Neural progenitor cell (in vitro differentiated cells): ENCODE data around the gene SLC35B1. TPM values are rescaled to one million over a fixed set of nuclear protein-coding genes. Genes with fewer than 3 reads are reported as not detected.

Experiments
- DNase-seq: peaks from one replicate; pipeline ENCODE4 v3.0.0-alpha.2; 2016; ENCODE audit warnings: low spot score
- H2AFZ ChIP-seq: fragments of 200-600 bp; sonication (generic); replicated peaks from 2 replicates; pipeline ENCODE4 v1.6.1; 2016; ENCODE audit warnings: antibody characterized with exemption
- H3F3A ChIP-seq: fragments of 200-600 bp; sonication (generic); 2 replicates; pipeline ENCODE4 v1.6.1; 2016; ENCODE audit warnings: antibody characterized with exemption, low read depth
- H3K27ac ChIP-seq: fragments of 200-600 bp; sonication (generic); 2 replicates; pipeline ENCODE4 v1.5.1; 2016; ENCODE audit warnings: mild to moderate bottlenecking
- H3K27me3 ChIP-seq: fragments of 200-600 bp; sonication (generic); 2 replicates; pipeline ENCODE4 v1.6.1; 2016; ENCODE audit warnings: mild to moderate bottlenecking, moderate library complexity
- H3K36me3 ChIP-seq: fragments of 200-600 bp; sonication (generic); 2 replicates; pipeline ENCODE4 v1.5.1; 2016
- H3K4me1 ChIP-seq: fragments of 200-600 bp; sonication (generic); 2 replicates; pipeline ENCODE4 v1.6.1; 2016; ENCODE audit warnings: mixed run types
- H3K4me2 ChIP-seq: fragments of 200-600 bp; sonication (generic); 2 replicates; pipeline ENCODE4 v1.6.1; 2016
- H3K4me3 ChIP-seq: fragments of 200-600 bp; sonication (generic); 2 replicates; pipeline ENCODE4 v1.5.1; 2016
- H3K79me2 ChIP-seq: fragments of 200-600 bp; sonication (generic); 2 replicates; pipeline ENCODE4 v1.6.1; 2016; ENCODE audit warnings: low read depth
- H3K9ac ChIP-seq: fragments of 200-600 bp; sonication (generic); 2 replicates; pipeline ENCODE4 v1.6.1; 2016
- H3K9me3 ChIP-seq: fragments of 200-600 bp; sonication (generic); 2 replicates; pipeline ENCODE4 v1.5.1; 2016; ENCODE audit warnings: low read depth
- H4K20me1 ChIP-seq: fragments of 200-600 bp; sonication (generic); 2 replicates; pipeline ENCODE4 v1.6.1; 2016; ENCODE audit warnings: low read depth
- H3K27ac Mint-ChIP-seq: 3 replicates; pipeline ENCODE4 v1.8.0; 2021; ENCODE audit warnings: mixed read lengths
- H3K27me3 Mint-ChIP-seq: 2 replicates; pipeline ENCODE4 v1.8.0; 2022; ENCODE audit warnings: low read depth, mild to moderate bottlenecking, inconsistent platforms, moderate library complexity, mixed read lengths; ENCODE audit not compliant: insufficient read depth
- H3K36me3 Mint-ChIP-seq: 3 replicates; pipeline ENCODE4 v1.8.0; 2021; ENCODE audit warnings: mixed read lengths
- H3K4me1 Mint-ChIP-seq: 3 replicates; pipeline ENCODE4 v1.8.0; 2021; ENCODE audit warnings: mixed read lengths
- H3K4me3 Mint-ChIP-seq: 3 replicates; pipeline ENCODE4 v1.8.0; 2021; ENCODE audit warnings: mild to moderate bottlenecking, moderate library complexity, mixed read lengths
- H3K9me3 Mint-ChIP-seq: 3 replicates; pipeline ENCODE4 v1.8.0; 2020; ENCODE audit warnings: mixed read lengths
- EZH2 ChIP-seq: fragments of 200-600 bp; sonication (generic); IDR thresholded peaks from 2 replicates; pipeline ENCODE4 v1.6.1; 2017; ENCODE audit warnings: antibody characterized with exemption, mild to moderate bottlenecking, moderate library complexity
- EZH2phosphoT487 ChIP-seq: fragments of 200-600 bp; sonication (generic); IDR thresholded peaks from 2 replicates; pipeline ENCODE4 v1.6.1; 2017; ENCODE audit warnings: antibody characterized with exemption
- total RNA-seq: library from RNA; depleted of rRNA; stranded (reverse); fragments of >200 nt; gene quantifications from 2 replicates; pipeline ENCODE4 v1.2.3, GENCODE V29; 2015; ENCODE audit warnings: low replicate concordance
- TF ChIP-seq, protein P1 (sequence below): fragments of 200-600 bp; sonication (generic); IDR thresholded peaks from 2 replicates; pipeline ENCODE4 v1.5.1; 2017; ENCODE audit warnings: antibody characterized with exemption, mild to moderate bottlenecking

Gene SLC35B1
- total RNA-seq, 1 donor from 2014 or later: 52.7 TPM

DNA sequence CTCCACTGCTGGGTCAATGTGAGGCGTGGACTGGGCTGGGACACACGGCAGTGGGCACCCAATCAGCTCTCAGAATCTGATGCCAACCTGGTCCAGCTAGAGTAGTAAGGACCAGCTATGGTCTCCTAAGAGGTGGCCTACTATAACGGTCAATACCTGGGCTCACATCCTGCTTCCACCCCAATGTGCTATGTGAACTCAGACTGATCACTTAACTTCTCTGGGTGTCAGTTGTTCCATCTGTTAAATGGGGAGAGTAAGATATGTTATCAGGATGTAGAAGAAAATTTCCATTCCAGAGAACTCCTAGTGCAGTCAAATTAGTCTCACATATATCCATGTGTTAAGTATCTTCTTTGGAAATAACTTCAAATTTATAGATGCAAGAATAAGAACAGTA is 42.0 kb upstream of the SLC35B1 start:
- Histone ChIP-seq H3K79me2 (peaks cover 74% of the 10 kb centered on the region), H4K20me1 (peaks cover 64% of the 10 kb centered on the region), H3K27ac (no peak overlapping the region), H3K9ac (no peak overlapping the region), H3F3A (no peaks in the 10 kb centered on the region), H3K27me3 (no peaks in the 10 kb centered on the region), H3K9me3 (no peaks in the 10 kb centered on the region), H3K4me3 (no peak overlapping the region), H3K4me2 (no peak overlapping the region), H3K4me1 (no peaks in the 10 kb centered on the region), H2AFZ (no peak overlapping the region), H3K36me3 (no peaks in the 10 kb centered on the region)
- H3K4me3 Mint-ChIP-seq: no peak overlapping the region
- no peak for TF ChIP-seq EZH2
- TF ChIP-seq, protein P1, sequence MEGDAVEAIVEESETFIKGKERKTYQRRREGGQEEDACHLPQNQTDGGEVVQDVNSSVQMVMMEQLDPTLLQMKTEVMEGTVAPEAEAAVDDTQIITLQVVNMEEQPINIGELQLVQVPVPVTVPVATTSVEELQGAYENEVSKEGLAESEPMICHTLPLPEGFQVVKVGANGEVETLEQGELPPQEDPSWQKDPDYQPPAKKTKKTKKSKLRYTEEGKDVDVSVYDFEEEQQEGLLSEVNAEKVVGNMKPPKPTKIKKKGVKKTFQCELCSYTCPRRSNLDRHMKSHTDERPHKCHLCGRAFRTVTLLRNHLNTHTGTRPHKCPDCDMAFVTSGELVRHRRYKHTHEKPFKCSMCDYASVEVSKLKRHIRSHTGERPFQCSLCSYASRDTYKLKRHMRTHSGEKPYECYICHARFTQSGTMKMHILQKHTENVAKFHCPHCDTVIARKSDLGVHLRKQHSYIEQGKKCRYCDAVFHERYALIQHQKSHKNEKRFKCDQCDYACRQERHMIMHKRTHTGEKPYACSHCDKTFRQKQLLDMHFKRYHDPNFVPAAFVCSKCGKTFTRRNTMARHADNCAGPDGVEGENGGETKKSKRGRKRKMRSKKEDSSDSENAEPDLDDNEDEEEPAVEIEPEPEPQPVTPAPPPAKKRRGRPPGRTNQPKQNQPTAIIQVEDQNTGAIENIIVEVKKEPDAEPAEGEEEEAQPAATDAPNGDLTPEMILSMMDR: no peak
- TF ChIP-seq EZH2phosphoT487: no peak
- no peaks in the 10 kb centered on the region for H3K27me3 Mint-ChIP-seq
- peaks cover 4% of the 10 kb centered on the region for H3K36me3 Mint-ChIP-seq
- DNase-seq: no peak
- H3K27ac Mint-ChIP-seq: no peak overlapping the region
- no peaks in the 10 kb centered on the region for H3K9me3 Mint-ChIP-seq
- H3K4me1 Mint-ChIP-seq: no peaks in the 10 kb centered on the region

DNA sequence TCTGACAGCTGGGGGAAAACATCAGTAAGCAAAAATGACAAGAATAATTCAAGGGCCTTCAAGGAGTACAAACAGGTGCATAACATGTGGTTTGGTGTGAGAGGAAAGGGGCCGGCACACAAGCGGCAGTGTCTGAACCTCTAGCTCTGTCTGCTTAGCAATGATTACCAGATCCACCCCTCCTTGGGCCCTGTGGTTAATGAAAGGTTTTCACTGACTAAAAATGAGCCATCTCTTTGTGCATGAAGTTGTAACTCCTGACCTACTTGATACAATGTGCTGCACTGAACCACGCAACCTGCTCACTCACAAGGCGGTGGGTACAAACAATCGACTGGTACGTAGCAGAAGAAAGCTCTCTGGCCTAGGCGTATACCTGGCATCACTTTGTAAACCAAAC is 41.0 kb upstream of the SLC35B1 start:
- Mint-ChIP-seq H3K9me3 (no peaks in the 10 kb centered on the region), H3K36me3 (peaks cover 4% of the 10 kb centered on the region), H3K27me3 (no peaks in the 10 kb centered on the region), H3K4me3 (no peak overlapping the region), H3K27ac (no peak overlapping the region), H3K4me1 (no peaks in the 10 kb centered on the region)
- Histone ChIP-seq H4K20me1 (peaks cover 56% of the 10 kb centered on the region), H3K79me2 (peaks cover 65% of the 10 kb centered on the region), H3K4me1 (no peaks in the 10 kb centered on the region), H3K36me3 (no peaks in the 10 kb centered on the region), H3K9ac (no peak overlapping the region), H3K27me3 (no peaks in the 10 kb centered on the region), H3K4me3 (no peak overlapping the region), H2AFZ (no peak overlapping the region), H3K4me2 (no peak overlapping the region), H3K9me3 (no peaks in the 10 kb centered on the region), H3F3A (no peaks in the 10 kb centered on the region), H3K27ac (no peak overlapping the region)
- no peak for TF ChIP-seq EZH2
- no peak for TF ChIP-seq EZH2phosphoT487
- TF ChIP-seq, protein P1: no peak
- no peak for DNase-seq

DNA sequence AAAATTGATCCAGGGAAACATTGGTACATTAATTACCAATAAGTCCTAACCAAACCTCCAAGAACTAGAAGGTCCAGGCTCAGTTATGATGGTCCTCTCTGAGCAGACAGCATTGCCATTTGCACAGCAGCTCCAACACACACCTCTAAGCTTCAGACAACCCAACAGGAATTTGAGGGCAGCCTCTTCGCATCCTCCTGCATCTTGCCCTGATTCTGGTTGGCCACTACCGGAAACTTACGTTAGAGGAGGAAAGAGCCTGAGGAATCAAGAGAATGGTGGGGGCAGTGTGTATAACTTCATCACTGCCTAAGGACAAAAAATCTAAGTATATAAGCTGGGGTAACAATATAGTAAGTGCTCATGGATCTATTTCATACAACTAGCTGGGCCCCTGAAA is 40.5 kb upstream of the SLC35B1 start:
- H3K36me3 ChIP-seq: no peaks in the 10 kb centered on the region
- H3K9ac ChIP-seq: no peak overlapping the region
- H3F3A ChIP-seq: no peaks in the 10 kb centered on the region
- no peak overlapping the region for H3K27ac ChIP-seq
- peaks cover 52% of the 10 kb centered on the region for H4K20me1 ChIP-seq
- H3K9me3 ChIP-seq: no peaks in the 10 kb centered on the region
- no peak overlapping the region for H3K27ac Mint-ChIP-seq
- H3K27me3 ChIP-seq: no peaks in the 10 kb centered on the region
- no peaks in the 10 kb centered on the region for H3K4me1 Mint-ChIP-seq
- H3K4me1 ChIP-seq: no peaks in the 10 kb centered on the region
- no peak for DNase-seq
- H3K79me2 ChIP-seq: peaks cover 60% of the 10 kb centered on the region
- no peak overlapping the region for H2AFZ ChIP-seq
- no peaks in the 10 kb centered on the region for H3K9me3 Mint-ChIP-seq
- H3K4me2 ChIP-seq: no peak overlapping the region
- no peak overlapping the region for H3K4me3 ChIP-seq
- peaks cover 4% of the 10 kb centered on the region for H3K36me3 Mint-ChIP-seq
- H3K27me3 Mint-ChIP-seq: no peaks in the 10 kb centered on the region
- no peak overlapping the region for H3K4me3 Mint-ChIP-seq
- TF ChIP-seq, protein P1: no peak
- no peak for TF ChIP-seq EZH2
- no peak for TF ChIP-seq EZH2phosphoT487
